Measurements from ENCODE around the gene SNRNP35.

- TF ChIP-seq CTCF (IDR thresholded peaks at IDR 0.05) (no peak), POLR2A (IDR thresholded peaks at IDR 0.05) (no peak)
These were observed 30.7 kb upstream of the SNRNP35 start for GRCh38 chr12:123427036-123427769.

All from Peyer's patch (tissue), 4 donors.